ENCODE measurements around the gene SYT17.

Gene SYT17

GRCh38 chr16:19301931-19302330 lies 133.9 kb downstream of the SYT17 start:
- DNase-seq = no peak
- no peak for ATAC-seq

- DNase-seq = no peak
- ATAC-seq = no peak
Measured at GRCh38 chr16:19304750-19305149, 136.7 kb downstream of the SYT17 start.

- ATAC-seq (no peak), DNase-seq (no peak)
Measured at GRCh38 chr16:19305443-19305842, 137.4 kb downstream of the SYT17 start.

GRCh38 chr16:19307587-19308241 lies 139.7 kb downstream of the SYT17 start:
- DNase-seq = peak; percentile 9
- no peak for ATAC-seq

- no peak for ATAC-seq
Measured at GRCh38 chr16:19308392-19308791, 140.4 kb downstream of the SYT17 start.

GRCh38 chr16:19309178-19309577 lies 141.1 kb downstream of the SYT17 start:
- DNase-seq (no peak), ATAC-seq (no peak)

More at GRCh38 chr16:19308392-19308791, 140.4 kb downstream of the SYT17 start:
- no peak for DNase-seq

GRCh38 chr16:19314718-19315425 lies 146.8 kb downstream of the SYT17 start:
- DNase-seq (no peak), ATAC-seq (no peak)

- ATAC-seq (no peak), DNase-seq (no peak)
Measured at GRCh38 chr16:19315889-19316433, 147.9 kb downstream of the SYT17 start.

GRCh38 chr16:19316846-19317245 lies 148.8 kb downstream of the SYT17 start:
- DNase-seq = no peak
- ATAC-seq = no peak

Data from stimulated activated naive CD8-positive, alpha-beta T cell treated with anti-CD3 and anti-CD28 coated beads, Interleukin-15, Interleukin-2, amounts not matched to agents 100 U/mL and 50 U/mL, for 24 hours (primary cell).